Measurements from ENCODE around the gene PRKCE. TPM values are rescaled to one million over a fixed set of nuclear protein-coding genes. Genes with fewer than 3 reads are reported as not detected.
A peak's percentile ranks its signal among the peaks of the same experiment; 100 is the strongest.

PRKCE gene
- total RNA-seq, result 10 to 100 TPM in 1 of 2 donors, 1 to 10 TPM in 1; 7.2 to 25.4 TPM

DNA sequence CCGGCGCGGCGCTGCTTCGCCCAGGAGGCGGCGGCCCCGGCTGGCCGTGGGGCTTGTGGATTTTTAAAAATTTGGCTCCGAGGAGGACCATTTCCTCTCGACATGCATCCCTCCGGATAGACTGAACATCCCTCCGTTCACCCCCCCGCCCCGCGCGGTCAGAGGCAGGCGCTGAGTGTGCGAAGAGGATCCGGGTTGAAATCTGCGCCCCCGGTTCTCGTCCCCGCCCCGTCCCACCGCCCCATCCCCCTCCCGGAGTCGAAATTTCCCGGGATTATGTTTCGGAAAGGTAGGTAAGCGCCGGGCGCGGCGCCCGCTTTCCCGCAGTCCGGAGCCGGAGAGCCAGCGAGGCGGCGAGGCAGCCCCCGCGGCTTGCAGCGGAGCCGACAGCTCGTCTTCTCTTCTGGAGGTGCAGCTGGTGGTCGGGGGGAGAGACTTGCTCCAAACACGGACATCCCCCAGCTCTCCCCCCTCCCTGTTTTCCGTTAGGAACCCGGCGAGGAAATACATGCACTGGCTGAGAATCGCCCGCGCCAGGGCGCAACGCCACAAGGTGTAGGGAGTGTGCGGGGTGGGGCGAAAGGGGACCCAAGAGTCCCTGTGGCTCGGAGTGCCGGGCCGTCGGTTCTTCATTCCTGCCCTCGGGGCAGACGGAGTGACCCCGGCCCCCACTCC lies at the start of gene PRKCE:
Gene PRKCE, plus strand, starts transcription at position 261 of the 675 bp plus-strand sequence.
- Histone ChIP-seq H3K27me3 (replicated peaks; ENCODE audit: insufficient read depth) (no peaks in the 10 kb centered on the region), H3K4me3 (peak within 1 kb of the TSS; percentile 91 to 98), H3K27ac (peak within 1 kb of the TSS; percentile 98 to 100), H3K36me3 (no peaks in the 10 kb centered on the region), H3K9me3 (no peaks in the 10 kb centered on the region), H3K4me1 (replicated peaks) (peaks cover 10% of the 10 kb centered on the region)
- TF ChIP-seq, protein P1, sequence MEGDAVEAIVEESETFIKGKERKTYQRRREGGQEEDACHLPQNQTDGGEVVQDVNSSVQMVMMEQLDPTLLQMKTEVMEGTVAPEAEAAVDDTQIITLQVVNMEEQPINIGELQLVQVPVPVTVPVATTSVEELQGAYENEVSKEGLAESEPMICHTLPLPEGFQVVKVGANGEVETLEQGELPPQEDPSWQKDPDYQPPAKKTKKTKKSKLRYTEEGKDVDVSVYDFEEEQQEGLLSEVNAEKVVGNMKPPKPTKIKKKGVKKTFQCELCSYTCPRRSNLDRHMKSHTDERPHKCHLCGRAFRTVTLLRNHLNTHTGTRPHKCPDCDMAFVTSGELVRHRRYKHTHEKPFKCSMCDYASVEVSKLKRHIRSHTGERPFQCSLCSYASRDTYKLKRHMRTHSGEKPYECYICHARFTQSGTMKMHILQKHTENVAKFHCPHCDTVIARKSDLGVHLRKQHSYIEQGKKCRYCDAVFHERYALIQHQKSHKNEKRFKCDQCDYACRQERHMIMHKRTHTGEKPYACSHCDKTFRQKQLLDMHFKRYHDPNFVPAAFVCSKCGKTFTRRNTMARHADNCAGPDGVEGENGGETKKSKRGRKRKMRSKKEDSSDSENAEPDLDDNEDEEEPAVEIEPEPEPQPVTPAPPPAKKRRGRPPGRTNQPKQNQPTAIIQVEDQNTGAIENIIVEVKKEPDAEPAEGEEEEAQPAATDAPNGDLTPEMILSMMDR (IDR thresholded peaks at IDR 0.05), result no peak
- TF ChIP-seq POLR2A (IDR thresholded peaks at IDR 0.05) (no peak), POLR2AphosphoS5 (IDR thresholded peaks at IDR 0.05) (no peak)
- under 1% methylated on average over 57 of the region's 66 CpGs for WGBS
- DNase-seq (ENCODE audit: low spot score), result peak; percentile 47
- intact Hi-C loops (cut with DNase I), result loop anchor here (2.0 to 5.0 kb wide), 2 partner anchors 51 to 127 kb away; no protein-coding TSS in a partner anchor

DNA sequence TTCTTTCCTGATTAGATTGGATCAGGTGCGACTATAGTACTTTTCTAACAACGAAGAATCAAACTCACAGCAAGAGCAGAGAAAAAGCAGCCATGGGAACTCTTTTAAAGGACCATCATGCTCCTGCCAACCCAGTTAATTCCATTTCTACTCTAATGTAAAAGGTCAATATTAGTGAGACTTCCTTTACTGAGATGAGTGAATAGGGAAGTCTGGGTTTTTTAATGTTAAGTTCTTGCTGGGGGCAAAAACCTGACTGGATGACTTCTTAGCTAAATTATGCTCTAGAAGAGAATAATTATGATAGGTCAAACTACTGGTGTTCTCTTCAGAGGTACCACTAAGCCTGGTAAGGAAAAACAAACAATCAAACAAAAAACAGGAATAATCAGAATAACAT lies 48.9 kb upstream of the PRKCE start:
- DNase-seq (ENCODE audit: low spot score), result no peak
- Histone ChIP-seq H3K27ac (no peak overlapping the region), H3K4me3 (no peak overlapping the region), H3K9me3 (no peaks in the 10 kb centered on the region), H3K36me3 (no peaks in the 10 kb centered on the region), H3K4me1 (replicated peaks) (no peaks in the 10 kb centered on the region), H3K27me3 (replicated peaks; ENCODE audit: insufficient read depth) (no peaks in the 10 kb centered on the region)
- TF ChIP-seq POLR2AphosphoS5 (IDR thresholded peaks at IDR 0.05) (no peak), POLR2A (IDR thresholded peaks at IDR 0.05) (no peak)
- TF ChIP-seq, protein P1 (IDR thresholded peaks at IDR 0.05), result no peak
- intact Hi-C loops (cut with DNase I), result no loop called here
- WGBS, result 95% methylated on average over 2 of the region's 2 CpGs

DNA sequence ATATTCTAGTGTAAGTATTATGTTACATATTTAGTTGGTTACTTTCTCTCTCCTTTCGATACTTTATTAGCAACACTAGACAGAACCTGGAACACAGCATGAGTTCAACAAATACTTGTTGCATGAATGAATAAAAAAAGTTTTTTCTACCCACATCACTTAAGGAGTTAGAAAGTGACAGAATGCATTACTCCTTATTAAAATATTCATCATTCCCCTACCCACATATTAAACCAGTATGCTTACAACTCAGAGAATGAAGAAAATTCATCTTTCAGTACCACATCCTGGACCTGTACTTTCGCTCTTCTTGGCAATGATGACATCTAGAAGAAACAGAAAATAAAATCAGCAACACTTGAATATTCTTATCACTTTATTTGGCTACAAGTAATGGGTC lies 46.4 kb upstream of the PRKCE start:
- no peaks in the 10 kb centered on the region for H3K36me3 ChIP-seq
- H3K4me1 ChIP-seq (replicated peaks), result no peaks in the 10 kb centered on the region
- WGBS, result 92% methylated on average over 2 of the region's 2 CpGs
- intact Hi-C loops (cut with DNase I), result no loop called here
- no peak for DNase-seq (ENCODE audit: low spot score)
- no peak overlapping the region for H3K27ac ChIP-seq
- TF ChIP-seq POLR2AphosphoS5 (IDR thresholded peaks at IDR 0.05), result no peak
- TF ChIP-seq, protein P1 (IDR thresholded peaks at IDR 0.05), result no peak
- TF ChIP-seq POLR2A (IDR thresholded peaks at IDR 0.05), result no peak
- no peaks in the 10 kb centered on the region for H3K9me3 ChIP-seq
- no peak overlapping the region for H3K4me3 ChIP-seq
- H3K27me3 ChIP-seq (replicated peaks; ENCODE audit: insufficient read depth), result no peaks in the 10 kb centered on the region

DNA sequence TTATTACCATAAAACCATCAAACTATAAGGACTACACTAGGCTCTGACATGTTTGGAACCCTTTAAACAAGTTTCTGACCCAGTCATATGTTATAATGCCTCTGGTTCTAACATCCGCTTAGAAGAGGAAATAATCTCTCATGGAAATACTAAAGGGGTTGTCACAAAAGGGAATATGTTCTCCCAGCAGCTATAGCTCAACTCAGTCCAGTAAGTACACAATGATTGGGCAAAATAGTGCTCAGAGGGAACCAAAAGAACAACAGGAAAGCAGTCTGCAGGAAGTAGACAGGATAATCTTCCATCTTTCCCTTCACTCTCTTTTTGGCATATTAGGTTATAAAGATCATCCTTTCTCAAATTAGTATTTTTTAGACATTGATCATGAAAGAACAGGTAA lies 44.7 kb upstream of the PRKCE start:
- 100% methylated on average over 1 of the region's 1 CpG for WGBS
- H3K9me3 ChIP-seq, result no peaks in the 10 kb centered on the region
- TF ChIP-seq, protein P1 (IDR thresholded peaks at IDR 0.05), result no peak
- TF ChIP-seq POLR2A (IDR thresholded peaks at IDR 0.05) (no peak), POLR2AphosphoS5 (IDR thresholded peaks at IDR 0.05) (no peak)
- H3K36me3 ChIP-seq, result no peaks in the 10 kb centered on the region
- H3K27me3 ChIP-seq (replicated peaks; ENCODE audit: insufficient read depth), result no peaks in the 10 kb centered on the region
- H3K4me1 ChIP-seq (replicated peaks), result no peaks in the 10 kb centered on the region
- no peak overlapping the region for H3K27ac ChIP-seq
- DNase-seq (ENCODE audit: low spot score), result no peak
- H3K4me3 ChIP-seq, result no peak overlapping the region
- intact Hi-C loops (cut with DNase I), result no loop called here

DNA sequence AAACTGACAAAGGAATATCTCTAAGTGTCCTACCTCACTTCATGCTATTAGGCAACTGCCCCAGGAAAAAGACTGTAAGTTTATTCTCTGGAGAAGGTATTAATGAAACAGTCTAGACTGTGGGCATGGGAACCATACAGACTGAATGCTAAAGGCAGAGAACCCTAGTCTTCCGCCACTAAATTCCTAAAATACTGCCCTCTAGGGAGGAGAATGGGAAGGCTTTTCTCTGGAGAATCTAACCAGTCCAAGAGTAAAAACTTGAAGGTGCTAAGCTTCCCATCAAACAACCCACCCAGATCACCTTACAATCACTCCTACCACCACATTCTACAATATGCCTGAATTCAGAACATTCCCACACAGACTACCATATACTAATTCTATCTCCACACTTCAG lies 43.8 kb upstream of the PRKCE start:
- H3K4me1 ChIP-seq (replicated peaks), result no peaks in the 10 kb centered on the region
- no peak overlapping the region for H3K27ac ChIP-seq
- no peaks in the 10 kb centered on the region for H3K36me3 ChIP-seq
- 79% methylated on average over 1 of the region's 1 CpG for WGBS
- DNase-seq (ENCODE audit: low spot score), result no peak
- TF ChIP-seq, protein P1 (IDR thresholded peaks at IDR 0.05), result peak in 1 of 4 experiments; percentile 5
- TF ChIP-seq POLR2A (IDR thresholded peaks at IDR 0.05), result no peak
- intact Hi-C loops (cut with DNase I), result no loop called here
- H3K27me3 ChIP-seq (replicated peaks; ENCODE audit: insufficient read depth), result no peaks in the 10 kb centered on the region
- no peak overlapping the region for H3K4me3 ChIP-seq
- H3K9me3 ChIP-seq, result no peaks in the 10 kb centered on the region
